Activated naive CD4-positive, alpha-beta T cell treated with anti-CD3 and anti-CD28 coated beads, Interleukin-2, amount 50 U/mL, for 72 hours (primary cell): Measurements from ENCODE around the gene OR2AE1. TPM values are rescaled to one million over a fixed set of nuclear protein-coding genes. Genes with fewer than 3 reads are reported as not detected.

Experiments used
- ATAC-seq, 2 donors: fragments of 150-1000 bp; cut with Tn5 transposase; 2 replicates each; pipeline ENCODE4 v1.10.0; 2021; ENCODE audit warnings: mild to moderate bottlenecking in 2 of 2, moderate library complexity in 2 of 2
- DNase-seq, 2 donors: peaks; one replicate each; pipeline ENCODE4 v3.0.0; 2021 to 2022; ENCODE audit warnings: low spot score in 2 of 2
- H3K27ac Mint-ChIP-seq, 2 donors: one replicate each; pipeline ENCODE4 v1.8.0; 2022; ENCODE audit warnings: mild to moderate bottlenecking in 2 of 2, mixed read lengths in 2 of 2
- H3K36me3 Mint-ChIP-seq, 2 donors: one replicate each; pipeline ENCODE4 v1.8.0; 2022; ENCODE audit warnings: mixed read lengths in 2 of 2
- H3K9me3 Mint-ChIP-seq, 2 donors: one replicate each; pipeline ENCODE4 v1.8.0; 2022; ENCODE audit warnings: mixed read lengths in 2 of 2
- total RNA-seq, 2 donors: library from RNA; stranded (reverse); gene quantifications; one replicate each; pipeline ENCODE4 v1.2.3, GENCODE V29; 2022

OR2AE1 gene
- total RNA-seq, 2 donors from 2014 or later, result 0.31 TPM; not detected in 1

- H3K36me3 Mint-ChIP-seq, result no peaks in the 10 kb centered on the region
- DNase-seq (no peak), ATAC-seq (no peak)
- no peaks in the 10 kb centered on the region for H3K9me3 Mint-ChIP-seq
- H3K27ac Mint-ChIP-seq, result no peak overlapping the region
These were observed 43.5 kb downstream of the OR2AE1 start for GRCh38 chr7:99833289-99833877.

- no peaks in the 10 kb centered on the region for H3K9me3 Mint-ChIP-seq
- H3K36me3 Mint-ChIP-seq, result no peaks in the 10 kb centered on the region
- H3K27ac Mint-ChIP-seq, result no peak overlapping the region
- no peak for DNase-seq
- no peak for ATAC-seq
These were observed 45.2 kb downstream of the OR2AE1 start for GRCh38 chr7:99831595-99831994.

GRCh38 chr7:99829524-99830160 lies 47.2 kb downstream of the OR2AE1 start:
- H3K9me3 Mint-ChIP-seq, result no peaks in the 10 kb centered on the region
- H3K27ac Mint-ChIP-seq, result no peak overlapping the region
- ATAC-seq (no peak), DNase-seq (no peak)
- H3K36me3 Mint-ChIP-seq, result no peaks in the 10 kb centered on the region

DNA sequence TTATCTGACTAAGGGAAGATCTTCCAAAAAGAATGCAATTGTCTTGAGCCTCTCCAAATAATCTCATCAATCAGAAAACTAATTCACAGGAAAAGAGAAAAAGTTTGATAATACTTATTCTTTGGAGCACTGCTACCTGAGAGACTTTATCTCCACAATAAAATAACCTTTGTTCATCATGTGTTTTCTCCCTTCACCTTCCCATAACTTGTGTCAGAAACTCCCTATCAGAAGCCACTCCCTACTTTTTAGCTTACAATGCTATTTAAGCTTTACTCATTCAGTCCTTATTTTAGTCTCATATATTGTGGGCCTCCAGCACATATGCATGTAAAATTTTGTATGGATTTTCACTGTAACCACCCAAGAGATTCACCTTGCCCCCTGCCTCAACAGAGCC lies 48.0 kb downstream of the OR2AE1 start:
- Mint-ChIP-seq H3K36me3 (no peaks in the 10 kb centered on the region), H3K27ac (no peak overlapping the region), H3K9me3 (no peaks in the 10 kb centered on the region)
- no peak for ATAC-seq
- no peak for DNase-seq

- no peaks in the 10 kb centered on the region for H3K36me3 Mint-ChIP-seq
- no peak overlapping the region for H3K27ac Mint-ChIP-seq
- no peak for ATAC-seq
These were observed 49.6 kb downstream of the OR2AE1 start for GRCh38 chr7:99827040-99827778.

More at GRCh38 chr7:99827040-99827778, 49.6 kb downstream of the OR2AE1 start:
- no peak for DNase-seq
- no peaks in the 10 kb centered on the region for H3K9me3 Mint-ChIP-seq

Other genes with a start within 250 kb of the OR2AE1 start
- gene CYP3A5, start 197.0 kb downstream of the OR2AE1 start, total RNA-seq, result under 1 TPM in 1 of 2 donors, not detected in 1; 0.41 TPM
- not detected for gene CYP3A7, start 141.8 kb downstream of the OR2AE1 start, total RNA-seq
- under 1 TPM in 1 of 2 donors, not detected in 1; 0.14 TPM for gene CYP3A4, start 92.8 kb downstream of the OR2AE1 start, total RNA-seq
- gene CYP3A43, start 49.0 kb downstream of the OR2AE1 start, total RNA-seq, result not detected
- 10 to 100 TPM; 25.8 to 28.3 TPM for gene TRIM4, start 42.5 kb upstream of the OR2AE1 start, total RNA-seq
- gene GJC3, start 52.6 kb upstream of the OR2AE1 start, total RNA-seq, result under 1 TPM; 0.68 to 0.89 TPM
- gene AZGP1, start 99.0 kb upstream of the OR2AE1 start, total RNA-seq, result under 1 TPM in 1 of 2 donors, not detected in 1; 0.43 TPM
- gene ZKSCAN1, start 138.6 kb upstream of the OR2AE1 start, total RNA-seq, result 10 to 100 TPM; 52.2 to 67.1 TPM
- 1 to 10 TPM; 3.8 to 7.1 TPM for gene ZSCAN21, start 172.7 kb upstream of the OR2AE1 start, total RNA-seq
- 10 to 100 TPM; 13.8 to 16.2 TPM for gene ZNF3, start 204.7 kb upstream of the OR2AE1 start, total RNA-seq
- gene COPS6, start 211.9 kb upstream of the OR2AE1 start, total RNA-seq, result 100 to 1,000 TPM in 1 of 2 donors, 10 to 100 TPM in 1; 84.6 to 107 TPM
- gene MCM7, start 224.4 kb upstream of the OR2AE1 start, total RNA-seq, result 100 to 1,000 TPM; 291 to 375 TPM
- gene AP4M1, start 224.6 kb upstream of the OR2AE1 start, total RNA-seq, result 10 to 100 TPM in 1 of 2 donors, 1 to 10 TPM in 1; 8.4 to 13.6 TPM
- 10 to 100 TPM; 52.7 to 57.6 TPM for gene TAF6, start 242.3 kb upstream of the OR2AE1 start, total RNA-seq
- 10 to 100 TPM; 16.4 to 20.9 TPM for gene CNPY4, start 242.6 kb upstream of the OR2AE1 start, total RNA-seq
- 1 to 10 TPM; 2.6 to 5.6 TPM for gene MBLAC1, start 249.9 kb upstream of the OR2AE1 start, total RNA-seq